GM12801 (cell line): Measurements from ENCODE around the gene BTG1.

Source experiments
- CTCF ChIP-seq: IDR thresholded peaks from one replicate; pipeline ENCODE4 v1.5.1; 2011; ENCODE audit warnings: control low read depth; ENCODE audit not compliant: insufficient read length; ENCODE audit errors: extremely low read depth

Gene BTG1

GRCh38 chr12:92149563-92149962 is 3.9 kb upstream of the BTG1 start:
- TF ChIP-seq CTCF: no peak

GRCh38 chr12:92147491-92147890 is 1.8 kb upstream of the BTG1 start:
- TF ChIP-seq CTCF: no peak

DNA sequence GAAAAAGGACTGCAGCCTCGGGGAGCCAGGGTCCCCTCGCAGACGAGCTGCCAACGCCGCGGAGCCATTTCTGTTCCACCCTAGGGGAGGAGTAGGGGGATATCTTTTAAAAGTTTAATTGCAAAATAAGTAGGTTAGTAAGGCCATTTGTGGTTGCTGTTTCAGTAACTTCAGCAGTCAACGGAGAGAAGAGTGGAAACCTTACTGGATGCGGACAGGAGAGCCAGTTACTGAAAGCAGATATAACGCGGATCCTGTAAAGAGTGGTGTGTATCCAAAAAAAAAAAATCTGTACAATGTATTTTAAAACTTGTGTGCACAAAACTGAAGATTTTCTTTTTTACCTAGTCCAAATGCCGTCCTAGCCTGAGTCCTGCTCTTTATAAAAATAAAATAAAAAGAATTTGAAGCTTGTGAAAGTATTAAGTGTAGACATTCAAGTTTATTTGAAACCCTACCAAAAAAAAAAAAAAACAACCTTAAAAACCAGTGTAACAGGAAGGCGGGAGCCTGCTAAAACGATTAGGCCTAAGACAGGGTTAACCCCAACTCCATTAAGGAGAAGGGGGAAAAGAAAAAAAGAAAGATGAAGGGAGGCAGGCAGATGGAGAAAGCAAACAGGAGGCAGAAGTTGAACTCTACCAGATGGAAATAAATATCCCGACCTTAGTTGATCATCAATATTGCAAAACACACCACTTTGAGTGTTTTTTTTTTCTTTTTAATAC is 1.0 kb upstream of the BTG1 start:
- no peak for TF ChIP-seq CTCF

DNA sequence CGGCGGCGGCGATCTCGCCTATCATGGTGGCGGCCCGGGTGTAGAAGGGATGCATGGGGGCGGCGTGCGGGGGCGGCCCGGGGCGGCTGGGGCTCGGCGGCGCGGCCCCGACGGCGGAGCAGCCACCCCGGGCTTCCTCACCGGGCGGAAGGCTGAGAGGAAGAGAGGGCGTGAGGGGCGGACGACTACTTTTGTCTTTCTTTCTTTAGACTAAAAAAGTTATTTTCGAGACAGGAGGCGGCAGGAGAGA is 240 bp downstream of the BTG1 start:
- TF ChIP-seq CTCF: no peak

DNA sequence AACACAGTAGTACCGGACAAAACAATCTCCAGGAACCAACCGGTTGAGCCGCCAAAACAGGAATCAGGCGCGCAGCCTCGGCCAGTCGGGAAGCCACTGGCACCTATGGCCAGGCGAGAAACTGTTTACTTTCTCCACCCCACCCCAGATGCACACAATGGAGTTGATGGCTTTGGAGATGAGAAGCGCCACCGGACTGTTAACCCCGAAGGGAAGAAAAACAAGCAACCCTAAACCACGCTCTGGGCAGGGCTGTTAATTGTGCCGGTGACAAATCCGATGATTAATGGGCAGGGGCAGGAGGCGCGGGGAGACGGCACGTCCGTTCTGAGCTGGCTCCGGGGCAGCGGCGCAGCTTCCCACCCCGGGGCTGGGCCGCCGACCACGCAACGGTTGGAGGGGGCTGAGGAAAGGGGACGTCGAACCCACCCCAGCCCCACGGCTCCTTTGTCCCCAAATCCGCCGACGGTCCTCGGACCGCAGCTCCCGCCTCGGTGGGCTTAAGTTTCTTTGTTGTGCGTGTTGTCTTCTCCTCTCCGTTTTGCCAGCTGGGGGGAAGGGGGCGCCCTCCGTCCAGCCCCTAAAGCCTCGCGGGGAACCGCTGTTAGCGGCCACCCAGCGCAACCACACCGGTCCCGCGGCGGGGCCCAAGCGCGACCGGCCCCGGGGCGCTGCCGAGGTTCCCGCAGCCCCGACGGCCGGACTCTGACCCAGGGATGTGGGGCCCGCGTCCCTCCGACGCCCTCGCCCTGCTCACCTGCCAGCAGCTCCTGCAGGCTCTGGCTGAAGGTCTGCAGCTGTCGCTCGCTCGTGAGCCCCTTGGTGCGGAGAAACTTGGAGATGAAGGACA is 790 bp downstream of the BTG1 start:
- TF ChIP-seq CTCF: no peak

GRCh38 chr12:92143686-92144630 is 1.7 kb downstream of the BTG1 start:
- no peak for TF ChIP-seq CTCF

GRCh38 chr12:92143258-92143657 is 2.4 kb downstream of the BTG1 start:
- TF ChIP-seq CTCF: no peak
